Vagina (tissue), 2 donors: ENCODE results near the gene PLXDC1.

ENCODE experiments used
- POLR2A ChIP-seq, 2 donors: fragments of 450-650 bp; IDR thresholded peaks; one replicate each; pipeline ENCODE4 v1.6.1; 2017; ENCODE audit warnings: antibody characterized with exemption in 2 of 2, mild to moderate bottlenecking in 2 of 2, moderate library complexity in 2 of 2
- POLR2AphosphoS5 ChIP-seq, 2 donors: sonication (generic); formaldehyde crosslinking; IDR thresholded peaks; one replicate each; pipeline ENCODE4 v1.9.0; 2017; ENCODE audit warnings: antibody characterized with exemption in 2 of 2, mild to moderate bottlenecking in 2 of 2, low read depth in 1 of 2; ENCODE audit not compliant: insufficient read depth in 1 of 2

DNA sequence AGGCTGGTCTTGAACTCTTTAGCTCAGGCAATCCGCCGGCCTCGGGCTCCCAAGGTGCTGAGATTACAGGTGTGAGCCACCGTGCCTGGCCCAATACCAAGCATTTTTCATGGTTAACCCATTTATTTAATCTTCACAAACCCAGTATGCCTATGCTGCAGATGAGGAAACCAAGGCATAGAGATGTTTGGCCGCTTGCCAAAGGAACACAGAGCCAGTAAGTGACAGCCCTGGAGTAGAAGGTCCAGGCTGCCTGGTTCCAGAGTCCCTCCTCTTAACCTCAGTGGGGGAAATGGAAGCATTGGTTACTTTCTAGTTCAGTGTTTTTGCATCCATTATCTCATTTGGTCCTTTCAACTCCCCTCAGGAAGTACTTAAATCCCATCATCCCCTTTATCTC is 29.9 kb upstream of the PLXDC1 start:
- TF ChIP-seq POLR2AphosphoS5 (IDR thresholded peaks at IDR 0.05; ENCODE audit: insufficient read depth in 1 of 2, low read depth in 1 of 2) = no peak
- no peak for TF ChIP-seq POLR2A (IDR thresholded peaks at IDR 0.05)
